ENCODE data around the gene TNFRSF18. TPM values are rescaled to one million over a fixed set of nuclear protein-coding genes. Genes with fewer than 3 reads are reported as not detected.

TNFRSF18 gene
- total RNA-seq, 1 donor from 2014 or later, result not detected

DNA sequence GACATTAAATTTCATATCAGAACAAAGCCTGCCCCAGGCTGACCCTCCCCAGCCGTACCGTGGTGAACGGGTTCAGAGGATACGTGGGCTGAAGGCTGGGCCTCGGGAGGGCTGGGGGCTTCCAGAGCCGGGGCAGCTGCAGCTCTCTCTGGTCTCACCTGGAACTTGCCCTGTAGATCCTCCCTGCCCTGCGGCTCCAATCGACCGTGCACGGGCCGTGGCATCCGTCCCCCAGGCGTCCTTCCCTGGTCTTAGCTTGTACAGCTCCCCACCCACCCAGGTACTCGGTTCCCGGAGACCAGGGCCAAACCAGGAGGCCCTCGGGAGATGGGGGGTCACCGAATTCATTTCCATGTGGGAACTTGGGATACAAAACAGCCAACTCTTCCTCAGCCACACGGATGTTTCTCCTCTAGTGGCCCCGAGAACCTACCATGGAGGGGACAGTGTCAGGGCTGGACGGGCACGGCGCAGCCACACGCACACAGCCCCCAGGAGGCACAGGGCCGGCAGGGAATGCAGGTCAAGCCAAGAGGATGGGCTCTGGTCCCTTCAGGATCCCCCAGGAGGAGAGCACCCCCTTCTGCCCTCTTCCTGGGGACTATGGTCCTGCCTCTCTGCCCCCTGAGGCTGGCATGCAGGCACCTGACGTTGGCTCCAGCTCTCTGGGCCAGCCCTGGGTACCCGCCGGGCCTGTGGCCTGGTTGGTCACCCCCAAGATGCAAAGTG, 28.8 kb upstream of the TNFRSF18 start:
- H3K36me3 ChIP-seq, result no peaks in the 10 kb centered on the region
- TF ChIP-seq, protein P1, sequence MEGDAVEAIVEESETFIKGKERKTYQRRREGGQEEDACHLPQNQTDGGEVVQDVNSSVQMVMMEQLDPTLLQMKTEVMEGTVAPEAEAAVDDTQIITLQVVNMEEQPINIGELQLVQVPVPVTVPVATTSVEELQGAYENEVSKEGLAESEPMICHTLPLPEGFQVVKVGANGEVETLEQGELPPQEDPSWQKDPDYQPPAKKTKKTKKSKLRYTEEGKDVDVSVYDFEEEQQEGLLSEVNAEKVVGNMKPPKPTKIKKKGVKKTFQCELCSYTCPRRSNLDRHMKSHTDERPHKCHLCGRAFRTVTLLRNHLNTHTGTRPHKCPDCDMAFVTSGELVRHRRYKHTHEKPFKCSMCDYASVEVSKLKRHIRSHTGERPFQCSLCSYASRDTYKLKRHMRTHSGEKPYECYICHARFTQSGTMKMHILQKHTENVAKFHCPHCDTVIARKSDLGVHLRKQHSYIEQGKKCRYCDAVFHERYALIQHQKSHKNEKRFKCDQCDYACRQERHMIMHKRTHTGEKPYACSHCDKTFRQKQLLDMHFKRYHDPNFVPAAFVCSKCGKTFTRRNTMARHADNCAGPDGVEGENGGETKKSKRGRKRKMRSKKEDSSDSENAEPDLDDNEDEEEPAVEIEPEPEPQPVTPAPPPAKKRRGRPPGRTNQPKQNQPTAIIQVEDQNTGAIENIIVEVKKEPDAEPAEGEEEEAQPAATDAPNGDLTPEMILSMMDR (IDR thresholded peaks at IDR 0.05; ENCODE audit: borderline replicate concordance), result no peak
- no peak for DNase-seq
- no peaks in the 10 kb centered on the region for H3K9me3 ChIP-seq (replicated peaks)
- peaks cover 32% of the 10 kb centered on the region for H3K27me3 ChIP-seq (ENCODE audit: low read depth)
- H3K4me1 ChIP-seq, result peaks cover 51% of the 10 kb centered on the region
- intact Hi-C loops (cut with micrococcal nuclease), result no loop called here
- no peak overlapping the region for H3K27ac ChIP-seq (replicated peaks)
- no peak overlapping the region for H3K4me3 ChIP-seq

DNA sequence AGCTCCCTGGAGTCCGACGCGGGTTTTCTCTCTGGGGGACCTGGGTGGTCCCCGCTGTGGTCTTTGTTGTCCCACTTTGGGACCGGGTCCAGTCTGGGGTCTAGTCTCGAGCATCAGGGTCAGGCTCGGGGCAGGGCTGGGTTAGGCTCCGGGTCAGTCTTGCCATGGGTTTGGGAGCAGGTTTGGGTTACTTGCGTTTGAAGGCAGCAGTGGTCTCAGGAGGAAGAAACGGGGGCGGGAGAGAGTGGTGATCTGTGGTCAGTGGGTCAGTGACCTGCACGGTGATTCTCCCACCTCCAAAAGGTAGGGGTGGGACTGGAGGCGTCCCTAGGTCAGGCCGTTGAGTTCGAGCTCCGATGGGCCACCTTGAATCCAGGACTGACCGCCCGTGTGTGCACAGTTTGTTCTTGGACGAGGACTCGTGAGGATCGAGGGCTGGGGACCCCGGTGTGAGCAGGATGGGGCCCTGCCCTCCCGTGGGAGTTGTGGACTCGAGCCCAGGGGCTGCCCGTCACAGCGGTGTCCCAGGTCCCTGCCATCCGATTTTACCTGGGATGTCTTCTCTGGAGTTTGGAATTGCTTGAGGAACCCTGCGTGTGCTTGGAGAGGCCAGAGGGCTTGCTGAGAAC, 27.9 kb upstream of the TNFRSF18 start:
- DNase-seq, result no peak
- peaks cover 60% of the 10 kb centered on the region for H3K4me1 ChIP-seq
- TF ChIP-seq, protein P1 (IDR thresholded peaks at IDR 0.05; ENCODE audit: borderline replicate concordance), result no peak
- no peak overlapping the region for H3K4me3 ChIP-seq
- no peaks in the 10 kb centered on the region for H3K9me3 ChIP-seq (replicated peaks)
- peaks cover under 1% of the 10 kb centered on the region for H3K36me3 ChIP-seq
- intact Hi-C loops (cut with micrococcal nuclease), result no loop called here
- H3K27ac ChIP-seq (replicated peaks), result no peak overlapping the region
- H3K27me3 ChIP-seq (ENCODE audit: low read depth), result peaks cover 23% of the 10 kb centered on the region

- peaks cover 15% of the 10 kb centered on the region for H3K27me3 ChIP-seq (ENCODE audit: low read depth)
- no peaks in the 10 kb centered on the region for H3K9me3 ChIP-seq (replicated peaks)
- DNase-seq, result no peak
- no peak overlapping the region for H3K27ac ChIP-seq (replicated peaks)
- H3K4me1 ChIP-seq, result peaks cover 60% of the 10 kb centered on the region
- intact Hi-C loops (cut with micrococcal nuclease), result no loop called here
- H3K36me3 ChIP-seq, result peaks cover 8% of the 10 kb centered on the region
- no peak overlapping the region for H3K4me3 ChIP-seq
- TF ChIP-seq, protein P1 (IDR thresholded peaks at IDR 0.05; ENCODE audit: borderline replicate concordance), result no peak
Observed at GRCh38 chr1:1233567-1233892, 27.1 kb upstream of the TNFRSF18 start.

GRCh38 chr1:1232796-1233566, 26.6 kb upstream of the TNFRSF18 start:
- H3K27me3 ChIP-seq (ENCODE audit: low read depth), result peaks cover 10% of the 10 kb centered on the region
- H3K9me3 ChIP-seq (replicated peaks), result no peaks in the 10 kb centered on the region
- DNase-seq, result no peak
- intact Hi-C loops (cut with micrococcal nuclease), result no loop called here
- H3K4me1 ChIP-seq, result peaks cover 54% of the 10 kb centered on the region
- H3K27ac ChIP-seq (replicated peaks), result peak overlapping the region; percentile 43
- TF ChIP-seq, protein P1 (IDR thresholded peaks at IDR 0.05; ENCODE audit: borderline replicate concordance), result no peak
- H3K36me3 ChIP-seq, result peaks cover 13% of the 10 kb centered on the region
- H3K4me3 ChIP-seq, result peak overlapping the region; percentile 65

DNA sequence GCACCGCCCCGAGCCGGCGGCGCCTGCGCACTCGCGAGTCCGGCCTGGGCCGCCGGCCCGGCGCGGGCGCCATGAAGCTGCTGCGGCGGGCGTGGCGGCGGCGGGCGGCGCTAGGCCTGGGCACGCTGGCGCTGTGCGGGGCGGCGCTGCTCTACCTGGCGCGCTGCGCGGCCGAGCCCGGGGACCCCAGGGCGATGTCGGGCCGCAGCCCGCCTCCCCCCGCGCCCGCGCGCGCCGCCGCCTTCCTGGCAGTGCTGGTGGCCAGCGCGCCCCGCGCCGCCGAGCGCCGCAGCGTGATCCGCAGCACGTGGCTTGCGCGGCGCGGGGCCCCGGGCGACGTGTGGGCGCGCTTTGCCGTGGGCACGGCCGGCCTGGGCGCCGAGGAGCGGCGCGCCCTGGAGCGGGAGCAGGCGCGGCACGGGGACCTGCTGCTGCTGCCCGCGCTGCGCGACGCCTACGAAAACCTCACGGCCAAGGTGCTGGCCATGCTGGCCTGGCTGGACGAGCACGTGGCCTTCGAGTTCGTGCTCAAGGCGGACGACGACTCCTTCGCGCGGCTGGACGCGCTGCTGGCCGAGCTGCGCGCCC, 25.9 kb upstream of the TNFRSF18 start, which contains the start of gene B3GALT6:
TSS of gene B3GALT6 (plus strand) at position 30 of the 588 bp plus-strand sequence. CDS start at position 72, 42 bp downstream.
- no peaks in the 10 kb centered on the region for H3K9me3 ChIP-seq (replicated peaks)
- peak within 1 kb of the TSS; percentile 96 for H3K27ac ChIP-seq (replicated peaks)
- H3K27me3 ChIP-seq (ENCODE audit: low read depth), result peaks cover 3% of the 10 kb centered on the region
- DNase-seq, result no peak
- H3K4me1 ChIP-seq, result peaks cover 48% of the 10 kb centered on the region
- intact Hi-C loops (cut with micrococcal nuclease), result no loop called here
- peaks cover 20% of the 10 kb centered on the region for H3K36me3 ChIP-seq
- TF ChIP-seq, protein P1 (IDR thresholded peaks at IDR 0.05; ENCODE audit: borderline replicate concordance), result no peak
- H3K4me3 ChIP-seq, result peak within 1 kb of the TSS; percentile 96

Measured in left ventricle myocardium inferior (tissue), 1 donor.